ENCODE data around the gene ART1.
"Not testable (repeated sequence)": the region's sequence is repeated elsewhere in the genome, so short reads cannot be mapped to it uniquely, and the experiment has no call there.

Gene ART1

GRCh38 chr11:3644817-3645235 is at the start of gene ART1:
TSS of gene ART1 (plus strand) at chr11:3645128. CDS start at chr11:3659214, 14,086 bp downstream.
- no peak for DNase-seq

- DNase-seq = not testable (repeated sequence)
Measured at GRCh38 chr11:3597743-3598142, 47.2 kb upstream of the ART1 start.

GRCh38 chr11:3600201-3600600 is 44.7 kb upstream of the ART1 start:
- DNase-seq = not testable (repeated sequence)

GRCh38 chr11:3604167-3604566 is 40.8 kb upstream of the ART1 start:
- no peak for DNase-seq

GRCh38 chr11:3605283-3605662 is 39.7 kb upstream of the ART1 start:
- no peak for DNase-seq

- DNase-seq = no peak
Measured at GRCh38 chr11:3605771-3606203, 39.1 kb upstream of the ART1 start.

- DNase-seq = no peak
Measured at GRCh38 chr11:3609416-3610265, 35.3 kb upstream of the ART1 start.

- DNase-seq = no peak
Measured at GRCh38 chr11:3610846-3611245, 34.1 kb upstream of the ART1 start.

- DNase-seq = no peak
Measured at GRCh38 chr11:3611976-3612678, 32.8 kb upstream of the ART1 start.

GRCh38 chr11:3613998-3614741 is 30.8 kb upstream of the ART1 start:
- no peak for DNase-seq

GRCh38 chr11:3614742-3615171 is 30.2 kb upstream of the ART1 start:
- DNase-seq = peak; percentile 55

- DNase-seq = no peak
Measured at GRCh38 chr11:3615998-3616397, 28.9 kb upstream of the ART1 start.

GRCh38 chr11:3616721-3617460 is 28.0 kb upstream of the ART1 start:
- no peak for DNase-seq

- DNase-seq = no peak
Measured at GRCh38 chr11:3617990-3618389, 26.9 kb upstream of the ART1 start.

GRCh38 chr11:3622521-3622920 is 22.4 kb upstream of the ART1 start:
- no peak for DNase-seq

- no peak for DNase-seq
Measured at GRCh38 chr11:3623121-3623520, 21.8 kb upstream of the ART1 start.

- no peak for DNase-seq
Measured at GRCh38 chr11:3623767-3624458, 21.0 kb upstream of the ART1 start.

- no peak for DNase-seq
Measured at GRCh38 chr11:3626250-3626960, 18.5 kb upstream of the ART1 start.

GRCh38 chr11:3627291-3627690 is 17.6 kb upstream of the ART1 start:
- no peak for DNase-seq

GRCh38 chr11:3631331-3631730 is 13.6 kb upstream of the ART1 start:
- no peak for DNase-seq

- no peak for DNase-seq
Measured at GRCh38 chr11:3632070-3632660, 12.8 kb upstream of the ART1 start.

All from activated naive CD4-positive, alpha-beta T cell treated with anti-CD3 and anti-CD28 coated beads, Interleukin-2, amount 50 U/mL, for 16 hours (primary cell).